Activated CD4-positive, CD25-positive, alpha-beta regulatory T cell treated with anti-CD3 and anti-CD28 coated beads, Interleukin-2, amount 50 U/mL, for 24 hours (primary cell): ENCODE measurements around the gene RNF44.
A peak's percentile ranks its signal among the peaks of the same experiment; 100 is the strongest.

Experiments
- ATAC-seq, 2 donors: fragments of 150-1000 bp; cut with Tn5 transposase; one replicate each; pipeline ENCODE4 v1.10.0; 2021; ENCODE audit warnings: mild to moderate bottlenecking in 1 of 2, moderate library complexity in 1 of 2

Gene RNF44

GRCh38 chr5:176534640-176535039 is 2.6 kb downstream of the RNF44 start:
- ATAC-seq, result no peak

- ATAC-seq, result no peak
Observed at GRCh38 chr5:176533894-176534611, 3.1 kb downstream of the RNF44 start.

DNA sequence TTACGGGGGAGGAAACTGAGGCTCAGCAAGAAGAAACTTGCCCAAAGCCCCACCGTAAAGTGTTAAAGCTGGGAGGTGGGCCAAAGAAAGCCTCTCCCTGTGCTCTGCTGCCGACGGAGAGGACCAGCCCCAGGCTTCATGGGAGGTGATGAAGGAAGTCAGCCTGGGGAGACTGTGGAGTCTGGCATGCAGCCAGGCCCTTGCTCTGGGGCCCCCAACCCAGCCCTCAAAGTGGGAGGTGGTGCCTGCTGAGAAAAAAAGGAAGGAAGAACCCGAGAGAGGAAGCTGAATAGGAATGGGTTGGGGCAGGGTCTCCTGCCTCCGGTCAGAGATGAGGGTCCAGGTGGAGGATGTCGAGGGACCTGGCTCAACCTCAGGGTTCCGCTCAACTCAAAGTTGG is 3.8 kb downstream of the RNF44 start:
- ATAC-seq, result no peak

GRCh38 chr5:176532795-176533194 is 4.4 kb downstream of the RNF44 start:
- ATAC-seq, result no peak

DNA sequence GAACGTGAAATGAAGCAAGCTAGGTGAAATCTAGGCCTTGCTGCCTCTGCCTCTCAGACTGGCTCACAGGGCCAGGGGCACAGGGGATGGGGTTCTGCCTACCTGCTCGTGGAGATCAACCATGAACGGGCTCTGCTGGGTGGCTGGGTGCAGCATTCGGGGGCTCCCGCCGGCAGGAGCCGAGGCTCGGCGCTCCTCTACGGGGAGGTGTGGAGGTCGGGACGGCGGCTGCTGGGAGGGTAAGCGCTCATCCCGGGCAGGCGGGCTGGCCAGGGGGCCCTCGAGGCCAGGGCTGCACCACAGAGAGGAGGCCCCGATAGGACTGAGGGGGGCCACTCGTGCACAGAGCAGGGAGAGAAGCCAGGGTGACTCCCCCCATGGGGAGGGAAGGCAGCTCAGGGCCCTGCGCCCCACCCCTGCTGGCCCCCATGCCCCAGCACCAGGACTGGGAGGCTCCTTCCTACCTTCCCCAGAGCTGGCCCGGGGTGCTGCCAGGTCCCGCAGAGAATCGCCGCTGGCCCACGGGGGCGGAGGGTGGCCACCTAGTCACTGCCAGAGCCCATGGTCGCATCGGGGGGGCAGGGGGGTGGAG is 5.2 kb downstream of the RNF44 start:
- no peak for ATAC-seq

DNA sequence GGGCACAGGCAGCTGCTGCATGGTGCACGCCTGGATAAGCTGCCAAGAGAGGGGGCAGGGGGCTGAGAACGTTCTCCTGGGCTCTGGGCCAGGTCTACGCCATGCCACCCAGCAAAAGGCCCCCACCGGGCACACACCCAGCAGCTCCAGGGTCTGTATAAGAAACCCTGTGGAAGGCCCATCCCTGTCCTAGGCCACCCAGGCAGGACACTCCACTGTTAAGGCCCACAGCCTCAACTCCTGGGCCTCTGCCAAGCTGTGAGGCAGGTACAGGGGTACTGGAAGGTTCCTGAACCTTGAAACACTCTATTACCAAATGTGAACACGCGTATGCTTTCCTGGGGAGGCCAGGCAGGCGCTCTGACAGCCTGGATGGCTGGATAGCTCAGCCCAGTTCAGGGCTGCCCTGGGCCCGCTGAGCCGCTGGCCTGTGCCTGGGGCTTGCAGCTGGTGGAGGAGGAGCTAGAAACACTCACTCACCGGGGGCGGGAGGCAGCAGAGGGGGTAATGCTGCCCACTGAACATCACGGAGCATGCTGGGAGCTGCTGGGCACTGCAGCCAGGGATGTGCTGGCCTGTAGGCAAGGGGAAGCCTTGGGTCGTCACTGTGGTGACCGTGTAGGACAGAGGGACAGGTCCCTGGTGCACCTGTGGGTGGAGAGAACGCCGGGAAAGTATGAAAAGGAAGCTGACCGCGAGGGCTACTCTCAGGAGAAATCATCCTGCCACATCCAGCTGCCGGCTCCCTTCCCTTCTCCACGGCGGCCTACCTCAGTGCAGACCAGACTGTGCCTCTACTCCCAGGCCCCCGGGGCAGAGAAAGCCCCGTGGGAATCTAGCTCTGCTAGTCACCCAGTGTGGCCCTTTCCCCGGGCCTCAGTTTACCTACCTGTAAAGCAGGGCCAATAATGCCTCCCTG is 6.0 kb downstream of the RNF44 start:
- ATAC-seq, result peak; percentile 37 to 39

GRCh38 chr5:176530393-176530982 is 6.7 kb downstream of the RNF44 start:
- ATAC-seq, result no peak

- peak; percentile 29 to 39 for ATAC-seq
Observed at GRCh38 chr5:176529741-176530141, 7.5 kb downstream of the RNF44 start.

- ATAC-seq, result no peak
Observed at GRCh38 chr5:176529116-176529740, 8.0 kb downstream of the RNF44 start.

GRCh38 chr5:176528761-176529115 is 8.5 kb downstream of the RNF44 start:
- no peak for ATAC-seq

GRCh38 chr5:176528301-176528700 is 8.9 kb downstream of the RNF44 start:
- no peak for ATAC-seq

GRCh38 chr5:176527246-176528222 is 9.7 kb downstream of the RNF44 start:
- no peak for ATAC-seq

DNA sequence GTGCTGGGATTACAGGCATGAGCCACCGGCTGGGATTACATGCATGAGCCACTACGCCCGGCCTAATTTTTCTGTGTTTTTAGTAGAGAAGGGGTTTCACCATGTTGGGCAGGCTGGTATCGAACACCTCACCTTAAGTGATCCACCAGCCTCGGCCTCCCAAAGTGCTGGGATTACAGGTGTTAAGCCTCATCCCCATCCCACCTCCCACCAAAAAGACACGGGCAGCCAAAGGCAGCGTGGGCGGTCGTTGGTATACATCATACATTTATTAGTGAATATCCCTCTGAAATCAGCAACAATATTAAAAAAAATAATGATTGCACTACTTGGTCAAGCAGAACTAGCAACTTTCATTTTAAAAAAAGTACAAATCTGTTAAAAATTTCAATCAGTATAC is 10.7 kb downstream of the RNF44 start:
- no peak for ATAC-seq

GRCh38 chr5:176525677-176526076 is 11.5 kb downstream of the RNF44 start:
- no peak for ATAC-seq

GRCh38 chr5:176524987-176525386 is 12.2 kb downstream of the RNF44 start:
- no peak for ATAC-seq

GRCh38 chr5:176524138-176524537 is 13.1 kb downstream of the RNF44 start:
- no peak for ATAC-seq

DNA sequence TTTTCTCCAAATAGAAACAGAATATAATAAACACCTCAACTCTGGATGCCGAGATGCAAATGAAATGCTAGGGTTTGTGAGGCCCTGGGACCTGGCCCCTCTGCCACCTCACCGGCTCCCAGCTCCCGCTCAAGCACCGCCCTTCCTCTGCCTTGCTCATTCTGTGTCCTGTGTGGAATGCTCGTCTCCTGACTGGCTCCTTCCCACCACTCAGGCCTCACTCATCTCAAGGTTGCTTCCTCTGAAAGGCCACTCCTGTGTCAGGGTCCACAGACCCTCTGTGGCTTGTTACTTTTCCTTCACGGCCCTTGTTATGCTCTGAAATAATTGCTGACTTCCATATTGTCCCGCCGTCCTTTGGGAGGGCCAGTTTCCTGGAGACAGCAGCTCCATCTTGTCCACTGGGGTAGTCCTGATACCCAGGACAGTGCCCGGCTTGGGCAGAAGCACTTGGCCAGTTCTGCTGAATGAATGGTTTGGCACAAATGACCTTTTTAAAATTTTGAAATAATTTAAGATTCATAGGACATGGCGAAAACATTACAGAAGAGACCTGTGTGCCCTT is 15.4 kb downstream of the RNF44 start:
- ATAC-seq, result no peak

GRCh38 chr5:176521286-176521685 is 15.9 kb downstream of the RNF44 start:
- ATAC-seq, result no peak

GRCh38 chr5:176519810-176520720 is 17.1 kb downstream of the RNF44 start:
- ATAC-seq, result no peak

DNA sequence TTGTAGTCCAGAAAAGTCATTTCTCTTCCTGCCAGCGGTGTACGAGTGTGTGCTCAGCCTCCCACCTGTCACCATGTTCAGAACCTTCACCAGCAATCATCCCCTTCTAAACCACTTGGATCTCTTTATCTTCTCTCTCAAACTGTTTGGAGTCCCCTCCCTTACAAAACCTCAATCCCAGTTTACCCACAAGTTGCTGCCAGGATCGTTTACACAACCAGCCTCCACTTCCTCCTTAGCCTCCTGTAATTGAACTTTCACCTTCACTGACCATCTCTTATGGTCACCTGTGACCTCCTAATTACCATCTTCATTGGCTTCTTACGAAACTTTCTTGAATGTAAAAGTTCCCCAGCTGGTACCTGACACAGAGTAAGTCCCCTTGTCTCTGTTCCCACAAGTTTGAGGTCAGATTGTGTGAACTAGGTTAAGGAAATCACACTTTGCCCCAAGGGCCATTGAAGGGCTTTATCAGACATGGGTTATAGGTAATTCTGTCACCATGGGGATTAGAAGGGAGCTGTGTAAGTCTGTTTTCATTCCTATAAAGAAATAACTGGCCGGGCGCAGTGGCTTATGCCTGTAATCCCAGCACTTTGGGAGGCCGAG is 20.0 kb downstream of the RNF44 start:
- ATAC-seq, result no peak
